HepG2 (cell line): ENCODE data around the gene PROX1. TPM values are rescaled to one million over a fixed set of nuclear protein-coding genes. Genes with fewer than 3 reads are reported as not detected.

Source experiments
- AGO1 ChIP-seq: fragments of 200-400 bp; formaldehyde crosslinking; IDR thresholded peaks from 2 replicates; pipeline ENCODE4 v1.6.1; 2017; ENCODE audit warnings: mild to moderate bottlenecking, low read depth, low read length, moderate library complexity; ENCODE audit not compliant: poor library complexity, severe bottlenecking
- ASH2L ChIP-seq: fragments of 300-600, 200-600 bp; sonication (generic); IDR thresholded peaks from 2 replicates; pipeline ENCODE4 v1.7.0; 2017; ENCODE audit warnings: low read depth, mild to moderate bottlenecking, moderate library complexity, mixed read lengths, low read length; ENCODE audit not compliant: insufficient read length
- BCLAF1 ChIP-seq: fragments of 450-650 bp; IDR thresholded peaks from 2 replicates; pipeline ENCODE4 v1.6.1; 2017; ENCODE audit warnings: mild to moderate bottlenecking
- MAFG ChIP-seq: sonication (generic); formaldehyde crosslinking; IDR thresholded peaks from 2 replicates; pipeline ENCODE4 v1.5.1; 2020; ENCODE audit warnings: mild to moderate bottlenecking, missing genetic modification reagents
- PITX1 ChIP-seq: sonication (generic); formaldehyde crosslinking; IDR thresholded peaks from 2 replicates; pipeline ENCODE4 v1.5.1; 2020; ENCODE audit warnings: mild to moderate bottlenecking, missing genetic modification reagents
- RXRB ChIP-seq: IDR thresholded peaks from 2 replicates; pipeline ENCODE4 v1.6.1; 2016; ENCODE audit warnings: borderline replicate concordance, missing genetic modification reagents, missing compliant biosample characterization
- SOX6 ChIP-seq, 2 experiments: fragments of 450-650 bp in 1 of 2; sonication (generic) in 1 of 2; formaldehyde crosslinking in 1 of 2; IDR thresholded peaks; 2 replicates each; pipeline versions ENCODE4 v1.4.0 to v1.6.1; 2017 to 2020; ENCODE audit warnings: antibody characterized with exemption in 1 of 2, mild to moderate bottlenecking in 1 of 2, missing genetic modification reagents in 1 of 2
- TCF7 ChIP-seq: sonication (generic); IDR thresholded peaks from 2 replicates; pipeline ENCODE4 v1.6.1; 2016; ENCODE audit warnings: antibody characterized with exemption, low read depth
- ZBTB8A ChIP-seq: sonication (generic); formaldehyde crosslinking; IDR thresholded peaks from 2 replicates; pipeline ENCODE4 v1.4.0; 2020; ENCODE audit warnings: mild to moderate bottlenecking, low read depth, missing genetic modification reagents, borderline replicate concordance
- ZNF225 ChIP-seq: sonication (generic); formaldehyde crosslinking; IDR thresholded peaks from 2 replicates; pipeline ENCODE4 v1.4.0; 2020; ENCODE audit warnings: mild to moderate bottlenecking, missing genetic modification reagents
- ZNF709 ChIP-seq: sonication (generic); formaldehyde crosslinking; IDR thresholded peaks from 2 replicates; pipeline ENCODE4 v1.5.0; 2020; ENCODE audit warnings: mild to moderate bottlenecking, missing genetic modification reagents
- ZSCAN9 ChIP-seq: IDR thresholded peaks from 2 replicates; pipeline ENCODE4 v1.6.1; 2016; ENCODE audit warnings: borderline replicate concordance
- polyA plus RNA-seq, 8 experiments: library from polyadenylated mRNA; depleted of rRNA in 3 of 8; stranded (reverse) in 7 of 8; unstranded in 1 of 8; fragments of >200 nt; fragmentation: Illumina TruSeq in 4 of 8; extraction: Trizol in 4 of 8; gene quantifications; 2 replicates each; pipeline versions ENCODE4 v1.2.1 to v1.2.3, GENCODE V29; 2011 to 2016; ENCODE audit warnings: low read depth in 4 of 8, missing spikeins in 1 of 8, mixed read lengths in 1 of 8; ENCODE audit not compliant: insufficient read depth in 1 of 8
- total RNA-seq, 5 experiments: library from RNA; depleted of rRNA; stranded (reverse); fragments of >200 nt; fragmentation: Illumina TruSeq; extraction: Trizol; gene quantifications; 2 replicates each; pipeline ENCODE4 v1.2.3, GENCODE V29; 2016; ENCODE audit warnings: low read depth in 1 of 5
- TF ChIP-seq, protein P1 (sequence below): IDR thresholded peaks from 2 replicates; pipeline ENCODE4 v1.6.1; 2012; ENCODE audit warnings: inconsistent platforms
- TF ChIP-seq, protein P2 (sequence below): sonication (generic); formaldehyde crosslinking; conservative IDR thresholded peaks from 2 replicates; pipeline ENCODE4 v1.4.0; 2020; ENCODE audit warnings: missing genetic modification reagents
- TF ChIP-seq, protein P3 (sequence below): sonication (generic); formaldehyde crosslinking; IDR thresholded peaks from 2 replicates; pipeline ENCODE4 v1.4.0; 2020; ENCODE audit warnings: low read depth, missing genetic modification reagents
- TF ChIP-seq, protein P4 (sequence below): sonication (generic); formaldehyde crosslinking; IDR thresholded peaks from 2 replicates; pipeline ENCODE4 v1.8.0; 2022; ENCODE audit warnings: mild to moderate bottlenecking, missing genetic modification reagents, moderate library complexity
- TF ChIP-seq, protein P5 (sequence below): IDR thresholded peaks from 2 replicates; pipeline ENCODE4 v1.6.1; 2018; ENCODE audit warnings: missing genetic modification reagents, mild to moderate bottlenecking, missing compliant biosample characterization

PROX1 gene
- total and polyA plus RNA-seq, 2 of the 13 experiments (the other 11 are each of a cell fraction or from before 2014, with no cell fraction given): 12.3 to 30.2 TPM

DNA sequence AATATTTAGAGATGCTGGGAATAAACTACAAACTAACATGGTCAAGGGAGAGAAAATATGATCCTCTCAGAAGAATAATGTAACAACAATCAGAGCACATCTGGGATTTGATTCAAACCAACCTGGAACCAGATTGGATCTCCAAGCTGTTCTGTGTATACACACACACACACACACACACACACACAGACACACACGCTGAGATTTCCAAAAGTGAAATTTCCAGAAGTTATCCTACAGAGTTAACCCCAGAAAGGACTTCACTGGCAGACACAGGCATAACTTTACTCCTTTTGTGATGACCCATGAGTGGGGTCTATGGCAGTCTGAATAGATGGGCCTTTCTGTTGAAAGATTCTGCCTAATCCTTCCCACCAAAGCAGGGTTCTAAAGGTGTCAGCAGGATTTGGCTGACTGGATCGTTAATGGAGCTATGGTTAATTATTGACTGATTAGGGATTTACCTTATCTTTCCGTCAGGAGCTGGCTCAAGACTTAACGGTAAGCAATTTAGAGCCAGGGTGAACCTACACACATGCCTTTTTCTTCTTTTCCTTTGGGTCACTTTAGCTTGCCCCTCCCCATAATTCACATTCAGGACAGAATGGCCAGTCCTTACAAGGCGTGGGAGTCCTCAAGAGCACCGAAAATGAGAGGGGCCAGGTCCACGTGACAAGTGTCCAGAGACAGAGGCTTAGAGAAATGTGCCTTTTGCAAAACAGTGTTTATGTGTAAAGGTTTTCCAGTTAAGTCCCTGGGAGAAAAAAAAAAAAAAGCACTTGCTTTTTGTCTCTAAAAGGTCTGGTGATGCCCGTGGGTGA lies 10.9 kb upstream of the PROX1 start (continued):
- TF ChIP-seq AGO1: no peak
- TF ChIP-seq MAFG: no peak
- no peak for TF ChIP-seq ZBTB8A (CRISPR knock-in tag)
- TF ChIP-seq, protein P1, sequence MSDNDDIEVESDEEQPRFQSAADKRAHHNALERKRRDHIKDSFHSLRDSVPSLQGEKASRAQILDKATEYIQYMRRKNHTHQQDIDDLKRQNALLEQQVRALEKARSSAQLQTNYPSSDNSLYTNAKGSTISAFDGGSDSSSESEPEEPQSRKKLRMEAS: 0 out of 2 replicates have a peak, but pooled peaks have one; percentile 48
- TF ChIP-seq ZNF709 (CRISPR knock-in tag): no peak
- TF ChIP-seq, protein P2, sequence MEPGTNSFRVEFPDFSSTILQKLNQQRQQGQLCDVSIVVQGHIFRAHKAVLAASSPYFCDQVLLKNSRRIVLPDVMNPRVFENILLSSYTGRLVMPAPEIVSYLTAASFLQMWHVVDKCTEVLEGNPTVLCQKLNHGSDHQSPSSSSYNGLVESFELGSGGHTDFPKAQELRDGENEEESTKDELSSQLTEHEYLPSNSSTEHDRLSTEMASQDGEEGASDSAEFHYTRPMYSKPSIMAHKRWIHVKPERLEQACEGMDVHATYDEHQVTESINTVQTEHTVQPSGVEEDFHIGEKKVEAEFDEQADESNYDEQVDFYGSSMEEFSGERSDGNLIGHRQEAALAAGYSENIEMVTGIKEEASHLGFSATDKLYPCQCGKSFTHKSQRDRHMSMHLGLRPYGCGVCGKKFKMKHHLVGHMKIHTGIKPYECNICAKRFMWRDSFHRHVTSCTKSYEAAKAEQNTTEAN (CRISPR knock-in tag): no peak
- TF ChIP-seq ZSCAN9: no peak
- no peak for TF ChIP-seq BCLAF1
- TF ChIP-seq, protein P3, sequence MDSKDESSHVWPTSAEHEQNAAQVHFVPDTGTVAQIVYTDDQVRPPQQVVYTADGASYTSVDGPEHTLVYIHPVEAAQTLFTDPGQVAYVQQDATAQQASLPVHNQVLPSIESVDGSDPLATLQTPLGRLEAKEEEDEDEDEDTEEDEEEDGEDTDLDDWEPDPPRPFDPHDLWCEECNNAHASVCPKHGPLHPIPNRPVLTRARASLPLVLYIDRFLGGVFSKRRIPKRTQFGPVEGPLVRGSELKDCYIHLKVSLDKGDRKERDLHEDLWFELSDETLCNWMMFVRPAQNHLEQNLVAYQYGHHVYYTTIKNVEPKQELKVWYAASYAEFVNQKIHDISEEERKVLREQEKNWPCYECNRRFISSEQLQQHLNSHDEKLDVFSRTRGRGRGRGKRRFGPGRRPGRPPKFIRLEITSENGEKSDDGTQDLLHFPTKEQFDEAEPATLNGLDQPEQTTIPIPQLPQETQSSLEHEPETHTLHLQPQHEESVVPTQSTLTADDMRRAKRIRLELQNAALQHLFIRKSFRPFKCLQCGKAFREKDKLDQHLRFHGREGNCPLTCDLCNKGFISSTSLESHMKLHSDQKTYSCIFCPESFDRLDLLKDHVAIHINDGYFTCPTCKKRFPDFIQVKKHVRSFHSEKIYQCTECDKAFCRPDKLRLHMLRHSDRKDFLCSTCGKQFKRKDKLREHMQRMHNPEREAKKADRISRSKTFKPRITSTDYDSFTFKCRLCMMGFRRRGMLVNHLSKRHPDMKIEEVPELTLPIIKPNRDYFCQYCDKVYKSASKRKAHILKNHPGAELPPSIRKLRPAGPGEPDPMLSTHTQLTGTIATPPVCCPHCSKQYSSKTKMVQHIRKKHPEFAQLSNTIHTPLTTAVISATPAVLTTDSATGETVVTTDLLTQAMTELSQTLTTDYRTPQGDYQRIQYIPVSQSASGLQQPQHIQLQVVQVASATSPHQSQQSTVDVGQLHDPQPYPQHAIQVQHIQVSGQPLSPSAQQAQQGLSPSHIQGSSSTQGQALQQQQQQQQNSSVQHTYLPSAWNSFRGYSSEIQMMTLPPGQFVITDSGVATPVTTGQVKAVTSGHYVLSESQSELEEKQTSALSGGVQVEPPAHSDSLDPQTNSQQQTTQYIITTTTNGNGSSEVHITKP (CRISPR knock-in tag): no peak
- TF ChIP-seq, protein P4, sequence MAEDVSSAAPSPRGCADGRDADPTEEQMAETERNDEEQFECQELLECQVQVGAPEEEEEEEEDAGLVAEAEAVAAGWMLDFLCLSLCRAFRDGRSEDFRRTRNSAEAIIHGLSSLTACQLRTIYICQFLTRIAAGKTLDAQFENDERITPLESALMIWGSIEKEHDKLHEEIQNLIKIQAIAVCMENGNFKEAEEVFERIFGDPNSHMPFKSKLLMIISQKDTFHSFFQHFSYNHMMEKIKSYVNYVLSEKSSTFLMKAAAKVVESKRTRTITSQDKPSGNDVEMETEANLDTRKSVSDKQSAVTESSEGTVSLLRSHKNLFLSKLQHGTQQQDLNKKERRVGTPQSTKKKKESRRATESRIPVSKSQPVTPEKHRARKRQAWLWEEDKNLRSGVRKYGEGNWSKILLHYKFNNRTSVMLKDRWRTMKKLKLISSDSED: no peak
- TF ChIP-seq PITX1 (CRISPR knock-in tag): peak; percentile 51; the same call in 1 of the 2 replicates
- no peak for TF ChIP-seq ZNF225 (CRISPR knock-in tag)
- TF ChIP-seq RXRB (CRISPR knock-in tag): no peak
- TF ChIP-seq, protein P5, sequence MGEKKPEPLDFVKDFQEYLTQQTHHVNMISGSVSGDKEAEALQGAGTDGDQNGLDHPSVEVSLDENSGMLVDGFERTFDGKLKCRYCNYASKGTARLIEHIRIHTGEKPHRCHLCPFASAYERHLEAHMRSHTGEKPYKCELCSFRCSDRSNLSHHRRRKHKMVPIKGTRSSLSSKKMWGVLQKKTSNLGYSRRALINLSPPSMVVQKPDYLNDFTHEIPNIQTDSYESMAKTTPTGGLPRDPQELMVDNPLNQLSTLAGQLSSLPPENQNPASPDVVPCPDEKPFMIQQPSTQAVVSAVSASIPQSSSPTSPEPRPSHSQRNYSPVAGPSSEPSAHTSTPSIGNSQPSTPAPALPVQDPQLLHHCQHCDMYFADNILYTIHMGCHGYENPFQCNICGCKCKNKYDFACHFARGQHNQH: no peak
- TF ChIP-seq SOX6 (IDR thresholded peaks at IDR 0.05): no peak
- peak; percentile 42; the same call in 1 of the 2 replicates for TF ChIP-seq SOX6 (CRISPR knock-in tag; IDR thresholded peaks at IDR 0.05)
- no peak for TF ChIP-seq TCF7
- peak; percentile 21 for TF ChIP-seq ASH2L
